ENCODE measurements around the gene WNT1. TPM values are rescaled to one million over a fixed set of nuclear protein-coding genes. Genes with fewer than 3 reads are reported as not detected.
A peak's percentile ranks its signal among the peaks of the same experiment; 100 is the strongest.

WNT1 gene
- total RNA-seq, 2 experiments from 2014 or later: not detected

GRCh38 chr12:48996794-48997718, 18.9 kb downstream of the WNT1 start:
- Mint-ChIP-seq H3K27me3 (peaks cover 40% of the 10 kb centered on the region), H3K27ac (no peak overlapping the region), H3K9me3 (no peaks in the 10 kb centered on the region), H3K4me1 (ENCODE audit: low read depth) (peaks cover 28% of the 10 kb centered on the region), H3K36me3 (ENCODE audit: low read depth) (peaks cover 16% of the 10 kb centered on the region), H3K4me3 (peak overlapping the region; percentile 40)
- TF ChIP-seq, protein P1, sequence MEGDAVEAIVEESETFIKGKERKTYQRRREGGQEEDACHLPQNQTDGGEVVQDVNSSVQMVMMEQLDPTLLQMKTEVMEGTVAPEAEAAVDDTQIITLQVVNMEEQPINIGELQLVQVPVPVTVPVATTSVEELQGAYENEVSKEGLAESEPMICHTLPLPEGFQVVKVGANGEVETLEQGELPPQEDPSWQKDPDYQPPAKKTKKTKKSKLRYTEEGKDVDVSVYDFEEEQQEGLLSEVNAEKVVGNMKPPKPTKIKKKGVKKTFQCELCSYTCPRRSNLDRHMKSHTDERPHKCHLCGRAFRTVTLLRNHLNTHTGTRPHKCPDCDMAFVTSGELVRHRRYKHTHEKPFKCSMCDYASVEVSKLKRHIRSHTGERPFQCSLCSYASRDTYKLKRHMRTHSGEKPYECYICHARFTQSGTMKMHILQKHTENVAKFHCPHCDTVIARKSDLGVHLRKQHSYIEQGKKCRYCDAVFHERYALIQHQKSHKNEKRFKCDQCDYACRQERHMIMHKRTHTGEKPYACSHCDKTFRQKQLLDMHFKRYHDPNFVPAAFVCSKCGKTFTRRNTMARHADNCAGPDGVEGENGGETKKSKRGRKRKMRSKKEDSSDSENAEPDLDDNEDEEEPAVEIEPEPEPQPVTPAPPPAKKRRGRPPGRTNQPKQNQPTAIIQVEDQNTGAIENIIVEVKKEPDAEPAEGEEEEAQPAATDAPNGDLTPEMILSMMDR (IDR thresholded peaks at IDR 0.05): peak; percentile 58
- POLR2A ChIA-PET: interaction anchor here (0.6 to 1.5 kb wide), 12 partner anchors 13 to 991 kb away, joined by 3 to 10 read pairs (median 3); partner anchors contain the start of genes KMT2D and WNT1
- DNase-seq (peak; percentile 79), ATAC-seq (peak; percentile 31)
- CTCF ChIA-PET: interaction anchor here (0.6 to 21.6 kb wide), 27 partner anchors 8 to 238 kb away, joined by 3 to 896 read pairs (median 7); partner anchors contain the start of genes ARF3, DDX23, DHH and PRKAG1
- intact Hi-C loops (cut with micrococcal nuclease): loop anchor here (5.0 kb wide), 1 partner anchor 95 kb away; the partner anchor contains the start of gene DHH

GRCh38 chr12:48997719-48998496, 19.8 kb downstream of the WNT1 start:
- peak; percentile 57 for DNase-seq
- H3K36me3 Mint-ChIP-seq (ENCODE audit: low read depth): peaks cover 24% of the 10 kb centered on the region
- H3K27ac Mint-ChIP-seq: no peak overlapping the region
- peak overlapping the region; percentile 40 for H3K4me3 Mint-ChIP-seq
- ATAC-seq: peak; percentile 10
- TF ChIP-seq, protein P1 (IDR thresholded peaks at IDR 0.05): no peak
- ChIA-PET CTCF (interaction anchor here (0.8 to 21.6 kb wide), 18 partner anchors 8 to 237 kb away, joined by 3 to 896 read pairs (median 10); partner anchors contain the start of genes ARF3, DDX23, DHH and PRKAG1), POLR2A (interaction anchor here (0.7 to 2.3 kb wide), 15 partner anchors 14 to 132 kb away, joined by 3 to 10 read pairs (median 3); partner anchors contain the start of genes KMT2D and WNT1)
- peaks cover 28% of the 10 kb centered on the region for H3K4me1 Mint-ChIP-seq (ENCODE audit: low read depth)
- no peaks in the 10 kb centered on the region for H3K9me3 Mint-ChIP-seq
- peaks cover 38% of the 10 kb centered on the region for H3K27me3 Mint-ChIP-seq
- intact Hi-C loops (cut with micrococcal nuclease): loop anchor here (5.0 kb wide), 1 partner anchor 94 kb away; the partner anchor contains the start of gene DHH

DNA sequence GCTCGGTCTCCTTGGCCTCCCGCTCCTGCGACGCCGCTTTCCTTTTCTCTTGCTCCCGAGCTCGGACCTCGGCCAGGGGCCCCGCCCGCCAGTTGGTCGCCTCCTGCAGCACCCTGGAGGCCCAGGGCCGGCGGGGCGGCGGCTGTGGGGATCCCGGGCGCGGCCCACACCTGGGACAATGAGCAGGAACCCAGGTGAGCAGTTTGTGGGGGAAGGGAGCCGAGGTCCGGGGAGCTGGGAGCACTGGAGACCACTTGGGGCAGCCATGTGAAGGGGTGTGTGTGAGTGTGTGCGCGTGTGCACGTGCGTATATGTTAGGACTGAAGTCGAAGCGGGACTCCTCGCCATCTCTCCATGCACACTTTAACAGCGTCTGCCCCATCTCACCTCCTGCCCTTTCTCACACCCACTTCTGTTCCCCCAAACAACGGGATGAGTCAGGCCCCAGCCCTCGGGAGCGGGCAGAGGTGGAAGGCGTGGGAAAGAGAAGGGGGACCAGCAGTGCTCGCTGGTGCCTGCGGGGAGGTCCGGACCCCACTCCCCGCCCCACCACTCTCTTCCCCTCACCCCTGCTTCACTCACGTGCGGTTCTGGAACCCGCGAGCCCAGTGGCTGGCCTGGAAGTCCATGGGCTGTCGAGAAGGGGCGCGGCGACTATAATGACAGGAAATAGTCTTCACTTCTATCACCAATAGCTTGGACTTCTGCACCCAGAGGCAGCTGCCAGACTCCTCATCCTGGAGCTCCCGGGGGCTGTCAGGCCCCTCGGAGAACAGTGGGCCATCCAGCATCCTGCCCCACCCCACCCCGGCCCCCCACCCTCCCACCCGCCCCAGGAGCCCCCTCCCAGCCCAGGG, 20.6 kb downstream of the WNT1 start:
- Mint-ChIP-seq H3K9me3 (no peaks in the 10 kb centered on the region), H3K27ac (no peak overlapping the region), H3K4me3 (peak overlapping the region; percentile 70), H3K27me3 (peaks cover 34% of the 10 kb centered on the region), H3K4me1 (ENCODE audit: low read depth) (peaks cover 28% of the 10 kb centered on the region), H3K36me3 (ENCODE audit: low read depth) (peaks cover 31% of the 10 kb centered on the region)
- intact Hi-C loops (cut with micrococcal nuclease): loop anchor here (5.0 kb wide), 1 partner anchor 94 kb away; the partner anchor contains the start of gene DHH
- DNase-seq (peak; percentile 59), ATAC-seq (peak; percentile 12)
- POLR2A ChIA-PET: interaction anchor here (0.6 to 2.3 kb wide), 14 partner anchors 9 to 624 kb away, joined by 3 to 8 read pairs (median 3); partner anchors contain the start of genes KMT2D, PRKAG1 and WNT1
- CTCF ChIA-PET: interaction anchor here (1.2 to 21.6 kb wide), 11 partner anchors 11 to 146 kb away, joined by 4 to 896 read pairs (median 29); partner anchors contain the start of genes ARF3, DDX23, DHH and PRKAG1
- TF ChIP-seq, protein P1 (IDR thresholded peaks at IDR 0.05): no peak
